Ectodermal cell (in vitro differentiated cells): ENCODE results near the gene CAP2.

Experiments
- H3K27ac ChIP-seq: 2 replicates; pipeline ENCODE4 v1.7.0; 2013; ENCODE audit warnings: mild to moderate bottlenecking, low read depth, low read length; ENCODE audit not compliant: insufficient read depth, poor library complexity, severe bottlenecking
- H3K27me3 ChIP-seq: 2 replicates; pipeline ENCODE4 v1.7.0; 2013; ENCODE audit warnings: mild to moderate bottlenecking, low read length; ENCODE audit not compliant: insufficient read depth, control insufficient read depth, poor library complexity, severe bottlenecking
- H3K36me3 ChIP-seq: one replicate; pipeline ENCODE4 v1.7.0; 2013; ENCODE audit warnings: low read length; ENCODE audit not compliant: control insufficient read depth, insufficient read depth
- H3K4me1 ChIP-seq: one replicate; pipeline ENCODE4 v1.7.0; 2013; ENCODE audit warnings: low read length; ENCODE audit not compliant: control insufficient read depth, insufficient read depth
- H3K4me3 ChIP-seq: 2 replicates; pipeline ENCODE4 v1.7.0; 2013; ENCODE audit warnings: low read depth, low read length, control low read depth; ENCODE audit not compliant: insufficient read depth
- H3K9me3 ChIP-seq: 2 replicates; pipeline ENCODE4 v1.7.0; 2013; ENCODE audit warnings: mild to moderate bottlenecking, low read length, moderate library complexity; ENCODE audit not compliant: control insufficient read depth
- WGBS, 2 experiments: methylation state at CpG; one replicate each; pipeline ENCODE4 v1.1.7; 2013; ENCODE audit warnings: missing lambda C conversion rate in 2 of 2; 5-methylcytosine and 5-hydroxymethylcytosine counted together

Gene CAP2

DNA sequence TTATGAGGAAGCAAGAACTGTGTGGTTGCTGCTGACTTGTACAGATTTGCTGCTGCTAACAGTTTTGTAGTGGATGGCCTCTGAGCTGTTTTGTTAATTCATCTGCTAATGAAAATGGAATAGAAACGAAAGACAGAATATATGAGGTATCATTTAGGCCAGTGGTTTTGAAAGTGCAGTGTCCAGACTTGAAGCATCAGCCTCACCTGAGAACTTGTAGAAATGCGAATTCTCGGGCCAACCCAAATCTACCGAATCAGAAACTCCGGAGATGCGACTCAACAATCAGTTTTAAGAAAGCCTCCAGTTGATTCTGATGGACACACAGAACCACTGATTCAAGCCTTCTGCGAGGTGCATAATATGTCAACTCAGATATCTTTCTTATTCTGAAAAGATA, 62.5 kb downstream of the CAP2 start:
- WGBS, 2 experiments: 96 to 97% methylated on average over 7 of the region's 7 CpGs
- H3K36me3 ChIP-seq: no peaks in the 10 kb centered on the region

GRCh38 chr6:17456711-17457110, 63.3 kb downstream of the CAP2 start:
- Histone ChIP-seq H3K4me3 (no peak overlapping the region), H3K36me3 (no peaks in the 10 kb centered on the region), H3K27ac (no peak overlapping the region), H3K27me3 (no peaks in the 10 kb centered on the region), H3K4me1 (no peaks in the 10 kb centered on the region), H3K9me3 (no peaks in the 10 kb centered on the region)
- WGBS, 2 experiments: 94 to 98% methylated on average over 3 of the region's 3 CpGs

More for the DNA sequence above, 62.5 kb downstream of the CAP2 start:
- Histone ChIP-seq H3K4me3 (no peak overlapping the region), H3K9me3 (no peaks in the 10 kb centered on the region), H3K4me1 (no peaks in the 10 kb centered on the region), H3K27me3 (no peaks in the 10 kb centered on the region), H3K27ac (no peak overlapping the region)

GRCh38 chr6:17457405-17457804, 64.0 kb downstream of the CAP2 start:
- Histone ChIP-seq H3K4me1 (no peaks in the 10 kb centered on the region), H3K4me3 (no peak overlapping the region), H3K9me3 (no peaks in the 10 kb centered on the region), H3K27ac (no peak overlapping the region), H3K36me3 (no peaks in the 10 kb centered on the region), H3K27me3 (no peaks in the 10 kb centered on the region)
- WGBS, 2 experiments: 97 to 98% methylated on average over 4 of the region's 4 CpGs

DNA sequence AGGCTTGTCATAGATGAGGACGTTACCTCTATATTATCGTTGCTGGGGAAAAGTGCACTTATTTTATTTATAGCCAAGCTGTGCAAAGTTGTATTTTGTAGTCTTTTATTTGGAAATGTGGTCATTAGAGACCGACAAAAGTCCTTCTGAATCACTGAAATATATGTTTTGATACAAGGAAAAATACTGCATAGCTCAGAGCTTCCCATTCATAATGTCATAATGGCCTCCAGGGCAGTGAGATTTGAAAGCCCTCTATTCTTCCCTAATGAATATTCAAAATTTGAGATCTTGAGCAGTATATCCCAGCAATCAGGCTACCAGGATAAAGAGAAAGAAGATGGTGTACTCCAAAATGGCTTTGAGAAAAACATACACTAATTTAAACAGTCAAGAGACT, 64.6 kb downstream of the CAP2 start:
- 95 to 100% methylated on average over 3 of the region's 3 CpGs for WGBS, 2 experiments
- Histone ChIP-seq H3K27ac (no peak overlapping the region), H3K9me3 (no peaks in the 10 kb centered on the region), H3K4me3 (no peak overlapping the region), H3K4me1 (no peaks in the 10 kb centered on the region), H3K36me3 (no peaks in the 10 kb centered on the region), H3K27me3 (no peaks in the 10 kb centered on the region)

- Histone ChIP-seq H3K36me3 (no peaks in the 10 kb centered on the region), H3K27me3 (no peaks in the 10 kb centered on the region), H3K4me1 (no peaks in the 10 kb centered on the region), H3K9me3 (no peaks in the 10 kb centered on the region), H3K27ac (no peak overlapping the region), H3K4me3 (no peak overlapping the region)
- WGBS, 2 experiments: 93 to 96% methylated on average over 4 of the region's 4 CpGs
Measured at GRCh38 chr6:17458966-17459365, 65.6 kb downstream of the CAP2 start.

GRCh38 chr6:17460862-17461261, 67.5 kb downstream of the CAP2 start:
- H3K4me1 ChIP-seq: no peaks in the 10 kb centered on the region
- 85 to 96% methylated on average over 5 of the region's 5 CpGs for WGBS, 2 experiments
- no peak overlapping the region for H3K4me3 ChIP-seq
- no peaks in the 10 kb centered on the region for H3K27me3 ChIP-seq
- no peak overlapping the region for H3K27ac ChIP-seq
- H3K9me3 ChIP-seq: no peaks in the 10 kb centered on the region
- no peaks in the 10 kb centered on the region for H3K36me3 ChIP-seq

DNA sequence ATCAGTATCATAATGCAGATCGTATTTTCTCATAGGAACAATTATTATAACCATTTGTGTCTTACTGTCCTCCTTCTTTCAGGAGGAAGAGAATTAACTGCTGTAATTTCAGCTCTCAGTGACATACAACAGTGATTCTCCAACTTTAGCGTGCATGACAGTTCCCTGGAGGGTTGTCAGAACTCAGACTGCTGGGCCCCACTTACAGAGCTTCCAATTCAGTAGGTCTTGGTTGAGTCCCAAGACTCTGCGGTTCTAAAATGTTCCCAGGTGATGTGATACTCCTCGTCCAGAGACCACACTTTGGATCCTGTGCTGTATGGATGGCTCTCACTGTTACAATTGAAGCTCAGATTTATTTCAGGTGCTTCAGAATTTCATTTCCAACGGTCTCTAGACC, 72.8 kb downstream of the CAP2 start:
- Histone ChIP-seq H3K9me3 (no peaks in the 10 kb centered on the region), H3K4me3 (no peak overlapping the region), H3K4me1 (no peaks in the 10 kb centered on the region), H3K27me3 (no peaks in the 10 kb centered on the region), H3K36me3 (peaks cover 6% of the 10 kb centered on the region), H3K27ac (no peak overlapping the region)
- WGBS, 2 experiments: 94 to 98% methylated on average over 5 of the region's 5 CpGs

DNA sequence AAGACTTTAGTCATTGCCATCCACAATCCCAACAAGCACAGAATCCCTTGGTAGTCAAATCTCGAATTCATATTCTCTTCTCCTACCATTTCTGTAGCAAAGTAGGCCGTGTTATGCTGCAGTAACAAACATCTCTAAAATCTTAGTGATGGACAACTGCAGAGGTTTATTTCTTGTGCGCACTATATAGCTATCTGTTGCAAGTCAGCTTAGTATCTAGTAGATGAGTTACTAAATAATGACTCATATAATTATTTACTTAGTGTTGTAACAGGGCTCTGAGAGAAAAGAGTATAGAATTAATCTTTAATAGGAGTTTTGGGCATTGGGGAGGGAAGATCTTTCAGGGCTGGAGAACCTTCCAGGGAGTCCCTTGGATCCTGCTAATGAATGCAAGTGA, 73.3 kb downstream of the CAP2 start:
- no peak overlapping the region for H3K27ac ChIP-seq
- no peaks in the 10 kb centered on the region for H3K27me3 ChIP-seq
- H3K4me1 ChIP-seq: no peaks in the 10 kb centered on the region
- peaks cover 6% of the 10 kb centered on the region for H3K36me3 ChIP-seq
- WGBS, 2 experiments: 88 to 100% methylated on average over 2 to 3 of the region's 3 CpGs
- no peak overlapping the region for H3K4me3 ChIP-seq
- no peaks in the 10 kb centered on the region for H3K9me3 ChIP-seq

DNA sequence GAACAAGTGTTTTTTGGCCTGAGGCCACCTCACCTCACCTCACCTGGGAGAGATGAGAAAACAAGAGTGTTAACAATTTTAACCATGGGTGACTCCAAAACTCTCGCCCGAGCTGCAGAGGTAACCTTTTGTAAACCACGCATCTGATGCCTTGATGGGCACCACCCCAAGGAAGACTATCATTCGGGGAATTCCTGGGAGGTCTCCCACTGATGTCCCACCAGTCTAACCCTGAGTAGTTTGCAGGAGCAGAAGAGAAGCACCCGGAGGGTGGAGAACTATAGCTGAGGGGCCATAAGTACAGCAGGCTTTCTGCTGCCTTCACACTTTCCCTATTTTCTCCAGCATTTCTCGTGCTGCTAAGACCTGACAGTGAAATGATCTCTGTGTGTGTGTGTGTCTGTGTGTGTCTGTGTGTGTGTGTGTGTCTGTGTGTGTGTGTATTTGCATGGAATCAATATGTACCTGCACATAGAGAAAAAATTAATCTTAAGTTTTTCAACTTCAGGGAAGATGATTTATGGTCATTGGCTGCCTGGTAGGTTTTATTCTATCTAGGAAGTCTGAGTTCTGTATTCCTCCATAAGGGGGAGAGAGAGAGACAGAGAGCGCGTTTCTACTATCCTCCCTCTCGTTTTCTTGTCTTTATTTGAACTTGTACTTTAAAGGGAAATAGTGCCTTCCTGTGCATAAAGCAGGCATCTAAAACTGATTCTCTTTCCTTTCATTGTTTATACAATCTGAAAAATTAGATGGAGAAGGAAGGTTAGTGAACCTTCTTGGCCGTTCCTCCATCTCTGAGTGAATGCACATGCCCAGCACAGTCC, 75.8 kb downstream of the CAP2 start:
- no peak overlapping the region for H3K27ac ChIP-seq
- H3K4me1 ChIP-seq: no peaks in the 10 kb centered on the region
- 91 to 94% methylated on average over 9 to 10 of the region's 10 CpGs for WGBS, 2 experiments
- no peaks in the 10 kb centered on the region for H3K27me3 ChIP-seq
- H3K9me3 ChIP-seq: no peaks in the 10 kb centered on the region
- H3K36me3 ChIP-seq: peaks cover 6% of the 10 kb centered on the region
- H3K4me3 ChIP-seq: no peak overlapping the region

GRCh38 chr6:17470202-17470937, 77.0 kb downstream of the CAP2 start:
- 81 to 96% methylated on average over 1 to 2 of the region's 2 CpGs for WGBS, 2 experiments
- Histone ChIP-seq H3K36me3 (peaks cover 6% of the 10 kb centered on the region), H3K4me1 (no peaks in the 10 kb centered on the region), H3K27me3 (no peaks in the 10 kb centered on the region), H3K9me3 (no peaks in the 10 kb centered on the region), H3K4me3 (no peak overlapping the region), H3K27ac (no peak overlapping the region)
